Forelimb muscle (tissue), 1 donor: ENCODE results near the gene STAU1. TPM values are rescaled to one million over a fixed set of nuclear protein-coding genes. Genes with fewer than 3 reads are reported as not detected.
A peak's percentile ranks its signal among the peaks of the same experiment; 100 is the strongest.
"Not testable (repeated sequence)": the region's sequence is repeated elsewhere in the genome, so short reads cannot be mapped to it uniquely, and the experiment has no call there.

Experiments used
- DNase-seq: peaks from one replicate; pipeline ENCODE4 v3.0.0-alpha.2; 2013; ENCODE audit warnings: low read depth
- polyA plus RNA-seq: library from polyadenylated mRNA; unstranded; fragments of 120-200 nt; gene quantifications from one replicate; pipeline ENCODE4 v1.2.1, GENCODE V29; 2013; ENCODE audit not compliant: insufficient read length

The STAU1 gene
- polyA plus RNA-seq, 1 donor, result 52.1 TPM

- DNase-seq, result no peak
Measured at GRCh38 chr20:49165611-49166010, 22.5 kb downstream of the STAU1 start.

DNA sequence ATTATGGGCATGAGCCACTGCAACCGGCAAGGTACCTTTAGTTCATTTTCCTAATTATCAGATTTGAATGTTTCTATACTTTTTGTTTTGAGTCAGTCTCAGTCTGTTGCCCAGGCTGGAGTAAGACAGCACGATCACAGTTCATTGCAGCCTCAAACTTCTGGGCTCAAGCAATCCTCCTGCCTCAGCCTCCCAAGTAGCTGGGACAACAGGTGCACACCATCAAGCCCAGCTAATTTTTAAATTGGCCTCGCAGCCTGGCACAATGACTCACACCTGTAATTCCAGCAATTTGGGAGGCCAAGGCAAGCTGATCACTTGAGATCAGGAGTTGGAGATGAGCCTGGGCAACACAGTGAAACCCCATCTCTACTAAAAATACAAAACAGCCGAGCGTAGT is 24.4 kb downstream of the STAU1 start:
- no peak for DNase-seq

DNA sequence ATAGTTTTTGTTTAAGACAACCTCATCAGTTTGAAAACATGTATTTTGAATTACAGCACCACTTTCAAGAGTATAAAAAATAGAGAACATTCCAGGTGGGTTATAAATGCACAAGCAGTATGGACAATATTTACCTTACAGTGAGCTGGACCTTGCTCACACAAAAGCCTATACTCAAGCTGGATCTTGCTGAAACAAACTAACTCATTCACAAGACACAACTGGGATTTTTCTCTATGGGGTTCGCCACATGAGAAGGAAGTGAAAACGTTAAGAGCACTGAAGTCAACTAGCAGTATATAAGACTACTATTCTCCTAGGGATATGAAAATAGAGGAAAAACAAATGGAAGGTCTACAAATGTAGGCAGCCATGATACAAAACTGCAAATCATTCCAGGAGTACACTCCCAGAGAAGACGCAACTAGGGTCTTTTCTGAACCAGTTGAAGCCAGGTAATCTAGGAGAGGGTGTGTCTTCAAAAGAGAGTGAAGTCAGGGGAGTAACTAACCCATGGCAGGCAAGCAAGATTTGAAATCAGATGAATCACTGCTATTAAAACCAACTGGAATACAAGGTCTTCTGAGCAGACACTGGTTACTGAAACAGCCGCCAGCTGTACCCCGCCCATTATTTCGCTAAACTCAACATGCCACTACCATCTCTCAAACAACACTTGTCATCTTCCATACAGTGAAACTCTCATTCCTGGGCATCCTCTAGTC is 26.5 kb downstream of the STAU1 start:
- DNase-seq, result no peak

- DNase-seq, result no peak
Measured at GRCh38 chr20:49160057-49160929, 27.8 kb downstream of the STAU1 start.

- no peak for DNase-seq
Measured at GRCh38 chr20:49157146-49157545, 31.0 kb downstream of the STAU1 start.

- no peak for DNase-seq
Measured at GRCh38 chr20:49156481-49156880, 31.7 kb downstream of the STAU1 start.

GRCh38 chr20:49151436-49151835 is 36.7 kb downstream of the STAU1 start:
- no peak for DNase-seq

DNA sequence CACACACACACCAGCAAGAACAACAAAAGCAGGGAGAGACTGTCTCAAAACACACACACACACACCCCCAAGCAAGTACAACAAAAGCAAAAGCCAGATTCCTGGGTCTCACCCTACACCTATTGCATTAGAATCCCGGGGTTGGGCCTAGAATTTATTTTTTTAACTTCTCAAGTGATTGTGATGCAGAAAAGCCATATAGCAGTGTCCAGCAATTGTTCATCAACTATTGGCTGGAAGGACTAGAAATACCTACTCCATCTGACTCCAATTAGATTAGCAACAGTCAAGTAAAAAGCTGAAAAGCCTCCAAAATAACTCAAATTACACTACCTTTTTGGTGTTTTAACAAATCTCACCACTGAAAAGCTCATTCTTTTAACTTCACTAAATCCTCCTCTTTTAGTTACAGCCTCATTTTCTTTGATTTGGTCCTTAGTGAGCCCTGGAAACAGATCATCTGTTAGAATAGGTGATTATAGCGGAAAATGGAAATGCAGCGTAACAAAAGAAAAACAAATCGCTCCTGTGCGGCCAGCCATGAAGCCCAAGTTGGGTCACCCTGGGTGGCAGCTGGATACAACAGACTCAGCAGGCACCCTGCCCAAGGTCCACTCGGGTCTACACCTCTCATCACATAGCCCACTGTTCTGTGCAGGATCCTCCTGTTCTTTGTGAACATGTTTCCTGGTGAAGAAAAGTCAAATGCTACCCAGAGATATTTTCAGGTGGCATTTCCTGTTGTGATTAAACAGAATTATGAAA is 38.7 kb downstream of the STAU1 start:
- DNase-seq, result no peak

DNA sequence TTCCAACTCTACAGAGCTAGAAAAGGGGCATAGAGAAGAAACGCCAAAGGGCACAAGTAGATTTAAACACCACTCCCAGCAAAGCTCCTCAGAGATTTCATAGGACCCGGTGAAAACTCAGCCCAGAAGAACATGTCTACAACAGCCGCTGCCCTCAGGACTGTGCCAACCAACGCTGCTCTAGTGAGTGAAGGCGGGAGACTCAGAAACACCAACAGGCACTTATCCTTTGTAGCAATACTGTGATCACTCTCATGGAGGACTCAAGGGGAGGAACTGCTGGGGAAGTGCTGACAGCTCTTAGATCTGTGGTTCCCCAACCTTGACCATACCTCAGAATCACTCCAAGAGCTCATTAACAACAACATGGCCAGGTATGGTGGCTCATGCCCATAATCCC is 39.5 kb downstream of the STAU1 start:
- DNase-seq, result no peak

GRCh38 chr20:49147296-49147695 is 40.8 kb downstream of the STAU1 start:
- DNase-seq, result no peak

DNA sequence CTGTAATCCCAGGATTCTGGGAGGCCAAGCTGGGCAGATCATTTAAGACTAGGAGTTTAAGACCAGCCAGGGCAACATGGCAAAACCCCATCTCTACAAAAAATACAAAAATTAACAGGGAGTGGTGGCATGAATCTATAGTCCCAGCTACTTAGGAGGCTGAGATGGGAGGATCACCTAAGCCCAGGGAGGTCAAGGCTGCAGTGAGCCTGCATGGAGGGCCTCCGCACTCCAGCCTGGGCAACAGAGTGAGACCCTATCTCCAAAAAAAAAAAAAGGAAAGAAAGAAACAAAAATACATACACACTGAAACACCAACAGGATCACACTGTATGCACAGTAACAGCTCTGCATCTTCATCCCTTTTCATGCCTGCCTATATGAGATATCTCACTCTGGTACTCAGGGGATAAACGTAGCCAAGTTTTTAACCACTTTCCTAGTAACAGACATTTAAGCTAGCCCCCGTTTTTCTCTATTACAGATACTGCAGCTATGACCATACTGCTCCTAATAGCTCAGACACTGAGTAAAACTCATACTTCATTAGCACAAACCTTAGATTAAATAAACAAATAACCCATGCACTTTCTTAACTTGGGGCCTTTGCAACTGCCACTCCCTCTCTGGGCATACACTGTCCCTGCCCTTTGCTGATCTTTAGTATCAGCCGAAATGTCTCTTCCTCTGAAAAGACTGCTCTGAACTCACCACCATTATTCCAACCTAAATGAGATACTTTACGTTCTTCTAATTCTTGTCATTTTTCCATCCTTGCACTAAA is 41.5 kb downstream of the STAU1 start:
- DNase-seq, result no peak

GRCh38 chr20:49140834-49141233 is 47.3 kb downstream of the STAU1 start:
- no peak for DNase-seq

DNA sequence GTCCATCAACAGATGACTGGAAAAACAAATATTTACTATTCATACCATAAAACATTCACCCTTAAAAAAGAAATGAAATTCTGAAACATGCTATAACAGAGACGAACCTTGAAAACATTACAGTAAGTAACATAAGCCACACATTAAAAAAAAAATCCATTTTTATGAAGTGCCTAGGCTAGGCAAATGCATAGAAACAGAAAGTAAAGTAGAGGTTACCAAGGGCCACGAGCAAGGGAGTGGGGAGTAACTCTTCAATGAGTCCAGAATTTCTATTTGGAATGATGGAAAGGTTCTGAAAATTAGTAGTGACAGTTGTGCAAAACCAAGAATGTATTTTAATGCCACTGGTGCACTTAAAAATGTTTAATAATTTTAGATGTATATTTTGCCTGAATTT is 47.7 kb downstream of the STAU1 start:
- no peak for DNase-seq

DNA sequence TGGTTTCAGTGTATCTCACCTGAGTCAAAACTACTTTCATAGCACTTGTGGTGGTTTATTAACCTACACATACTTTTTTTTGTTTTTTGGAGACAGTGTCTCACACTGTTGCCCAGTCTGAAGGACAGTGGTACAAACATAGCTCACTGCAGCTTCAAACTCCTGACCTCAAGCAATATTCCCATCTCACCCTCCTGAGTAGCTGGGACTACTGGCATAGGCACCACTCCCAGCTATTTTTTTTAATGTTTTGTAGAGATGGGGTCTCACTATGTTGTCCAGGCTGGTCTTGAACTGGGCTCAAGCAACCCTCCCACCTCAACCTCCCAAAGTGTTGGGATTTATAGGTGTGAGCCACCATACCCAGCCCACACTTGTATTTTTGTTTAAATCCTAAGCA is 49.7 kb downstream of the STAU1 start:
- DNase-seq, result no peak

DNA sequence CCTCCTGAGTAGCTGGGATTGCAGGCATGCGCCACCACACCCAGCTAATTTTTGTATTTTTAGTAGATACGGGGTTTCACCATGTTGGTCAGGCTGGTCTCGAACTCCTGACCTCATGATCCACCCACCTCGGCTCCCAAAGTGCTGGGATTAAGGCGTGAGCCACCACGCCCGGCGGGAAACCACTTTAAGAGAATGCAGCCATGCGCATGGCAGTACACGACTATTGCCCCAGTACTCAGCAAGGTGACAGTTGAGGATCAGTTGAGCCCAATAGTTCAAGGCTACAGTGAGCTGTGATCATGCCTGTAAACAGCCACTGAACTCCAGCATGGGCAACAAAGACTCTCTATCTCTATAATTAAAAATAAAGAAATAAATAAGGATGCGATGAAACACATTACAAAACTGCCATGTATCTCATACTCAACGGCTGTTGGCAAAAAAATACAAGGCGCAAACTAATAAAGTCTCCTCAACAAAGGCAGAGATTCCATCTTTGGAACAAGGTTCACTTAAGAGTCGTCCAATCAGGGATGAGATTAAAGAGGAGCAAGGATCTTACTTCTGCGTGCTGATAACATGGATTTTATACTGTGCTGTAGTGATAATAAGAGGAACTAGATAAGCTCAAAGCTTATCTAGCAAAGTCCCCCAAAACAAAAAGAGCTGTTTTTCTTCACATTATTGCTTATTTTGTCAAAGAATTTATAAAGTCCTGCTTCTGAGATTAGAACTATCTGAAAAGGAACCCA is 51.1 kb downstream of the STAU1 start:
- no peak for DNase-seq

DNA sequence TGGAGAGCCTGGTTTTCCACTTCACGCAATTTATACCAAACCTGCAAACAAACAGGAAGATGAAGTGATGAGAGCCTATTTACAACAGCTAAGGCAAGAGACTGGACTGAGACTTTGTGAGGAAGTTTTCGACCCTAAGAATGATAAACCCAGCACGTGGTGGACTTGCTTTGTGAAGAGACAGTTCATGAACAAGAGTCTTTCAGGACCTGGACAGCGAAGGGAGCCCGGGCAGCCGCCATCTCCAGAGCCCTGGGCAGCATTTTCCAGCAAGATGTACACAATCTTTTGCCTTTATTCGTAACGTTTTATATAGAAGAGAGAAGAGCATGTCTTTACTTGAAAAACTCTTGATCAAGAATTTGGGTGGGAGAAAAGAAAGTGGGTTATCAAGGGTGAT is 53.3 kb downstream of the STAU1 start:
- DNase-seq, result not testable (repeated sequence)

GRCh38 chr20:49133571-49133970 is 54.6 kb downstream of the STAU1 start:
- no peak for DNase-seq

GRCh38 chr20:49132995-49133478 is 55.1 kb downstream of the STAU1 start:
- peak; percentile 51 for DNase-seq

DNA sequence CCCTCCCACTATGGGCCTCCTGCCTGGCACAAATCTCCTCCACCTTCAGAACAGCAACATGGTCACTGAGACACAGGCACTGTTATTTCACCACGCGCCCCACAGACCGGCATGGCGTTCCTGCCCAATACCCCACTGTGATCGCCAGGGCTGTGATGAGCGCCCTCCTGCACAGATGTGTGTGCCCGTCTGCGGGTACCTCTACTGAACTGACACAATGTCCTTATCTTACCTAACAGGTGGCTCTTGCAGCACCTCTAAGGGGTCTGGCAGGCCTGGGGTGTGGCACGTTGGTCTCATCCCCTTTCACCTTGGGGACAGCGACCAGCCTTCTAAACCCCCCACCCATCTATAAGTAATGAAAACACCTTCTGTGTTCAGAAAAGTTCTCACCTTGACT is 64.2 kb downstream of the STAU1 start:
- no peak for DNase-seq

DNA sequence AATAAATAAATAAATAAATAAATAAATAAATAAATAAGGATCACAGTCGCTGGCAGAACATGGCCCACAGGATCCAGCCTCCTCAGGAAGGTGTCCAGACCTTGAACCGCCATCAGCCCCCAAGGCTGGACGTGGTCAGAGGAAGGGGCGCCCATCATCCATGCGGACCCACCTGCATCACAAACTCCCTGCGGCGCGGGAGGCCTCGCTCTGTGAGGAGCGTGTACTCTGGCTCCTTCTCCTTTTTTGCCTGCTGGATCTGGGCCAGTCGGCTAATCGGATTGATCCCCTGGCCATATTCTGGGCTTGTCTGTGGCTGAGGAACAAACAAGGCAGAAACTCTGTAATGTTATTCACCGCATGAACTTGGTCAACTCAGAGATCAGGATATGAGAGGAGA is 65.2 kb downstream of the STAU1 start:
- no peak for DNase-seq

DNA sequence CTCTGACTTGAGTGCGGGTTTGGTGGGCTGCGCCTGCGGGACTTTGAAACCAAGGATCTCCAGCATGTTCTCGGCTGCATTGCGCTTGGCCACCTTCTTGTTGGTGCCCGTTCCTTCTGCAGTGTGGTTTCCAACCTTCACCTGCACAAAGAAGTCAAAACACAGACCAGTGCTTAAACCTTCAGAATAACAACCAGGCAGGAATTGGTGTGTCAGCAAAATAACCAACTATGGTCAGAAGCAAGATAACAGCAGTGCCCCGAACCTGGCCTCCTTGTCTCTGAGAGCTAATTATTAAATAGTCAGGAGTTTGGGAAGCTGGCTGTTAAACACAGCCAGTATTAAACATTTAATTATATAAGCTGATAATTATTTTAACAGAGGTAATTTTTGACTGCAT is 68.1 kb downstream of the STAU1 start:
- no peak for DNase-seq
